Hematopoietic multipotent progenitor cell treated with erythropoietin and hydrocortisone succinate and interleukin-3 and kit ligand, for 17 days (in vitro differentiated cells): Measurements from ENCODE around the gene GPR52.

Experiments used
- DNase-seq: peaks from one replicate; pipeline ENCODE4 v3.0.0-alpha.2; 2015; ENCODE audit warnings: low spot score

The GPR52 gene

GRCh38 chr1:174466607-174467006 lies 18.8 kb downstream of the GPR52 start:
- no peak for DNase-seq

DNA sequence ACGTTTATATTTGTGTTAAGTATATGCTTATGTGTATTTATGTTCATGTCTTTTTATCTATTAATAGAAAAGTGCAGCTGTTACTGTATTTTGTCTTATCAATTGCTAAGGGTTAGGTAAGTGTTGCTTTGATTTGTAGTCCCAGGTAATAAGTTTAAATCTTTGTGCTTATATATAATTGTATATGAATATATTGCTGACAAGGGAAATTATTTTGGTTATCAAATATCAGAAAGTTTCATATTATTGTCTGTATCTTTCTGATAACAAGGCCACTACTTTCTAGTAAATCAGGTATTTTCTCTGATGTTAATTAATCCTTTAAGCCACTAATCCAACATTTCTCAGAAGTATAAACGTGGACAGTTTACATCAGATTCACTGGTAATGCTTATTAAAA lies 21.3 kb downstream of the GPR52 start:
- DNase-seq: no peak

- no peak for DNase-seq
These were observed 21.9 kb downstream of the GPR52 start for GRCh38 chr1:174469687-174470086.

- no peak for DNase-seq
These were observed 31.5 kb downstream of the GPR52 start for GRCh38 chr1:174479281-174479680.

- no peak for DNase-seq
These were observed 32.6 kb downstream of the GPR52 start for GRCh38 chr1:174480324-174480723.

DNA sequence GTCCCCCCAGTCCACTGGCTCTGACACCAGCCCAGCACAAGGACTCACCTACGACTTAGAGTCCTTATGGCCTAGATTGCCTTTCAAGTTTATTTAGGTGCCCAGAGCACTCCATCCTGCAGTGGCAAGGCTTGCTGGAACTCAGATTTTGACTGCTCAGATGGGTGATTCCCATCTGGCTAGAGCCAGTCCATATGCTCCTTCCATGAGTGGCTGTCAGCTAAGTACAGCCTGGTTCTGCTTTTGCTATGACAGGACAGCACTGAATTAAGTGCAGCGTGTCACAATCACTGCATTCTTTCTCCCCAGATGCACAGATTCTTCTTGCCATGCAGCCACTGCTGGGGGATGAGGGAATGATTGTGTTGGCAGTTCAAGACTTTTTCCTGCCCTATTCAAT lies 43.8 kb downstream of the GPR52 start:
- DNase-seq: no peak

DNA sequence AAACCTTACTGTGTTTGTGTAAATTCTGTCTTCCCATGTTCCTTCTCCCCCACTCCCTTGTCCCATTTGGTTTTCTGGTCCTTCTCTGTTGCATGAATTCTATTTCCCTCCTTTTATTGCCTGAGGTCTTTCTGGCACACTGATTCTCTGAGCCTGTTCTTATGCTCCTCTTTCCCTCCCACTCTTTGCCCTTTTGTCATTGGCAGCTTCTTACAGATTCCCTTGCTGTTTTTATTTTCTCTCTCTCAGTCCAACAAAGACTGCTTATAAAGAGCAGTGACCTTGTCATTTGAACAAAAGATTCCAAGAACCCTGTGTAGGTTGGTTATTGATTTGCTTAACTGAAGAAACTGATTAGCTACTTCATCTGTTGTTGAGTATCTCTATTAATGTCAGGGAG lies 49.7 kb downstream of the GPR52 start:
- no peak for DNase-seq
